CD4-positive, alpha-beta T cell treated with Interleukin-4 for 1 hour (primary cell): ENCODE data around the gene DHRS12.

Experiments
- DNase-seq, 2 donors: peaks; one replicate each; pipeline ENCODE4 v3.0.0-alpha.2; 2020 to 2022

The DHRS12 gene

DNA sequence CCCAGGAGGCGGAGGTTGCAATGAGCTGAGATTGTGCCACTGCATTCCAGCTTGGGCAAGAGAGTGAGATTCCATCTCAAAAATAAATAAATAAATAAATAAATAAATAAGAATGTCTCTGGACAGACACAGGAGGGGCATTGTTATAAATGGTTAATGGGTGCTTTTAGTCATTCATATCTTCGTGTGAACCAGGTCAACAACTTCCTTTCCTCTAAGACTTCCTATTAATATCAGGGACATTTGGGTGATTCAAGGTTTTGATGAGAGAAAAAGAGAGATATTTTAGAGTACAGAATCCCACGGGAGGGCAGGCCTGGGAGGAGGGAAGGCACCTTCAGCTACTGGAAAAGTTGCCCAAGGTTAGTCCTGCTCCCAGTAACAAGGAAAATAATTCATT is 23.9 kb downstream of the DHRS12 start:
- DNase-seq, result no peak

DNA sequence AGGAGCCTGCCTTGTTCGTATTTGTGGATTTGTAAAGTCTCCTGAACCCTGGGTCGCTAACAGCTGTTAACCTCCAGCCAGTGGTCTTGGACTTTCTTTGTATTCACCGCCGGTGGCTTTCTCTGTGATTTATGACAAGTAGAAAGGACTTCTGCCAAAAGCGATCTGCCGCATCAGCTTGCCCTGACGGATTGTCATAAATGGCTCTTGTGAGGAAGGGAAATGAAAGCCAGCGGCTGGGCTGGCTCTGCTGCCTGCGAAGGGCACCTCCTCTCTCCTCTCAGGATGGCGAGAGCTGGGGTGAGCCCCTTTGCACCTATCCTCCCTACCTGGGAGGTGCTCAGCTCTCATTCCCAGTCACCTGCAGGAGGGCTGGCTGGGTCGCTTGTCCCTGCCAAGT is 25.6 kb downstream of the DHRS12 start:
- no peak for DNase-seq

DNA sequence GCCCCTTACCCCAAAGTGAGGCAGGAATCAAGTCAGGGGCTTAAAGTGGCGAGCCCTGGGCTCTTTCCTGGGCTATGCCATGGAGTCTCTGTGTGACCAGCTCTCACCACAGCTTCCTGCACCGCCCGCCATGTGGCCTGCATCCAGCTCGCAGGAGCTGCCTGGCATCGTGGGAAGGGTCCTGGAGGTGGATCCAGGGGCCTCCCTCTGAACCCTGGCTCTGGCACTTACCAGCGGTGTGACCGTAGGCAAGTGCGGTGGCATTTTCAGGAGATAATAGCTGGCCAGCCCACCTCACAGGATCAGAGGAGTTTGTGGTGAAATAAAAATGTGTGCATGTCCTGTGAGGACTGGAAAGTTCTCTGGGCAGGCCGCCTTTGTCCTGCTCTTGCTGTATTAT is 26.0 kb downstream of the DHRS12 start:
- DNase-seq, result no peak

DNA sequence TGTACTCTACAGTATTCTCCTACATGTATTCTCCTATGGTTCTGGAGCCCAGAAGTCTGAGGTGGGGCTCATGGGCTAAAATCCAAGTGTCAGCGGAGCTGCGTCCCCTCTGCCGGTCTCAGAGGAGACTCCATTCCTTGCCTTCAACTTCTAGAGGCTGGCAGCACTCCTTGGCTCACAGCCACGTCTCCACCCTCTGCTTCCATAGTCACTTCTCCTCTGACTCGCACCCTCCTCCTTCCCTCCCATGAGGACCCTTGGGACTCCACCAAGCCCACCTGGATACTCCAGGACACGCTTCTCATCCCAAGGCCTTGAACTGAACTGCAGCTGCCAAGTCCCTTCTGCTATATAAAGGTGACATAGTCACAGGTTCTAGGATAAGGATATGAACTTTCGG is 27.8 kb downstream of the DHRS12 start:
- DNase-seq, result no peak

DNA sequence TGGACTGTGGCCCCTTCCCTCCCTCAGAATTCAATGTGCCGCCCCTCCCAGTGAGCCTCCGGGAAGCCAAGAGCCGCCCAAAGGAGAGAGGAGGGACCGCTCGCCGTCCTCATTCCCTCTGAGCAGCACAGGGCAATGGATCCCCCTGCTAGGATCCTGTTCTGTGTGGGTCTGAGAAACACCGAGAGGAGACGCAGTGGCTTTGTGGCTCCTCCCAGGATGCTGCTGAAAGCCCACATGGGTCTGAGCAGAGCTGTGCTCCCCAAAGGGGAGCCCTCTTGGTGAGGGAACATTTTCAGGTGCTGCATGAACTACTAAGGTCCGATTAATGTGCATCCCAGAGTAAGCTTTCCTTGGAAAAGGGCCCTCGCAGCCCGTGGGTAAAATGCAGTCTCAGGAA is 30.4 kb downstream of the DHRS12 start:
- DNase-seq, result no peak

DNA sequence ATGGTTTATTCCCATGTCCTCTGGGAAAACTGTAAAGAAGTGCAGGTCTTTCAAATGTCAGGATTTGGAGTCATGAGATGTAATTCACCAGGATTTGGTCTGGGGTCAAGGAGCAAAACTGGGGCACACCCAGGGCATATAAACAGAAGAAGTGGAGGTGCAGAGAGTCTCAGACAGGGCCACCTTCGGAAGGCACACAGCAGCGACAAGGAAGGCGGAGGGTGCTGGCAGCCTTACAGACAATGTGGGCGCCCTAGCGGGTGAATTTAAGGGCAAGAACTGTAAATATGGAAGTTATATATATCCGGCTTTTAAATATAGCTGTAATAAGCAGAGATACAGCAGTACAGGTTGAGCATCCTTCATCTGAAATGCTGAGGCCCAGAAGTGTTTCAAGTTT is 31.2 kb downstream of the DHRS12 start:
- no peak for DNase-seq

DNA sequence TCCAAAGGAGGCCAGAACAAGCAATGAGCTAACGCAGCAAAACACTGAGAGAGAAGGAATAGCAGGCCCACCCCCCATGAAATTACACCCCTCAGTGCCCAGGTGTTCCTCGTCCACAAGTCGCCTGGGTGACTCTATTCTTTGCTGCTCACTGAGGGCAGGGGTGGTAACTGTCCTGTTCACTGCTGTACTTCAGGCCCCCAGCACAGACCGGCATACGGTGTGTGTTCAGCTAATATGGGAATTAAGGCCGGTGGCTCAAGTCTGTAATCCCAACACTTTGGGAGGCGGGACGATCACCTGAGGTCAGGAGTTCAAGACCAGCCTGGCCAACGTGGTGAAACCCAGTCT is 31.9 kb downstream of the DHRS12 start:
- no peak for DNase-seq

DNA sequence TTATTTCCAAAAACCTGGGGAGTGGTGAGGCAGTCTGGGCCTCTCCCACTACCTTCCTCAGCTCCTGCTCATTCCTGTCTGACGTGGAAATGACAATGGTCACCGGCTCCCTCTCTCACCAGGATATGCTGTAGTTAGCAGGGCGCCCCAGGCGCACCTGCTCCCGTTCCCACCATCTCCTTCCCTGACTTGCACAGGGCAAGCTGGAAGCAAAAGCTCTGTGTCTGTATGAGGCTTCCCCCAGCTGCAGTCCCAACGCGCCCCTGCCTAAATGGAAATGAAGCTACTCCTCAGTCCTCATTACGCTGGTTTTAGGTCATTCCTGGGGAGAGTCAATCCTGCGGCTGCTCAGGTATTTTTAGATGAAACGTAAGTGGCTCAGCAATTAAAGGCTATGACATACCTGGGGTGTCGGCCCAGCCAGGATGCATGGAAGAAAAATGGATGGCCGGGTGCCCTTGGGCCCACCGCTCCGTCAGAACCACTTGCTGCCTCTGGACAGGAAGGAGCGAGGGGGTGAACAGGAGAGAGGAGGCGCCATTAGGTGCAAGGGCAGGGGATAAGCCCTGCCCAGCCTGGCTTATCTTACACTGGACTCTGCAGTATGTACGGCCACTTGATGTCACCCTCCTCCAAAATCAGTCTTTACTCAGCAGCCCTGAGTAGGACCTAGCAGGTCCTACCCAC is 32.4 kb downstream of the DHRS12 start:
- no peak for DNase-seq

DNA sequence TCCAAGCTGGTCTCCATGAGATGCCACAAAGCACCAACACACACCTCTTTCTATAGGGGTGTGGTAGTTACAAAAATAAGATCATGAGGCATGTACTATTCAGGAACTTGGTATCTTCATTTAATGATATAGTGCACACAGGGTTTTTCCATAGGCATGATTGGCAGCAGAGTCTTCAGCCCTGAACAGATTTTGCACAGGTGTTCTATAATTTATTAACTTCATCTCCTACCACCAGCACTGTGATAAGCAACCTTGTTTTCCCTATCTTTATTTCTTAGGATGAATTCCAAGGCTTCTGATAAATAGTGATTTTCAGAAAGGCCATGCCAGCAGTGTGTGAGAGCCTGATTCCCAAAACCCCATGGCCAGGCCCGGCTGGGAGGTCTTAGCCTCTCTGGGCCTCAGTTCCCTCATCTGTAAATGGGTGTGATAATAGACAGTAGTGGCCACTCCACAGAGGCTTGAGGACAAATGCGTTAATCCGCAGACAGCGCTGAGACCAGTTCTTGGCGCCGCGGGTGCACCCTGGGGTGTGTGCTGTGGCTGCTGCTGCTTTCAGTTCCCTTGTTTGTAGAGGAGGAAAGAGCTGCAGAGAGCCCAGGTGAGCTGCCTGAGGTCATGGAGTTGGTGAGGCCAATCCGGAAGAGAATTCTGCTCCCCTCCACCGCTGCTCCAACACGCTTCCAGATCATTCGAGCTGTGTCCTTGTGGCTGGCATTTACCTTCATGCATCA is 33.1 kb downstream of the DHRS12 start:
- no peak for DNase-seq

DNA sequence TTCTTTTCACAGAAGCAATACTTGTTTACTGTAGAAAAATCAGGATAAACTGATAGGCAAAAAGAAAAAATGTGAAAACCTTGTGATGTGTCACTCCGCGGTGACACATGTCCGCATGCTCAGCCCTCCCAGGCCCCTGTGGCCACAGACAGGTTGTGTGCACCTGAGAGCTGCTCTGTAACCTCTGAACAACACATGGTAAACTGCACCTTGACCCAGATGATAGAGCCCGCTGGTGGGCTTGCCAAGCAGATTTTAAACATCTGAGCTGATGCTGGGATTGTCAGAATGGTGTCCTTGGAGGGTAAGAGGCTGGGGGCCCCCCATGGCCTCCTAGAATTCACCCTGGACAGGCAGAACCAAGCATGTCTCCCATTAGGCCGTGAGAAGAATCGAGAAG is 33.8 kb downstream of the DHRS12 start:
- DNase-seq, result no peak

DNA sequence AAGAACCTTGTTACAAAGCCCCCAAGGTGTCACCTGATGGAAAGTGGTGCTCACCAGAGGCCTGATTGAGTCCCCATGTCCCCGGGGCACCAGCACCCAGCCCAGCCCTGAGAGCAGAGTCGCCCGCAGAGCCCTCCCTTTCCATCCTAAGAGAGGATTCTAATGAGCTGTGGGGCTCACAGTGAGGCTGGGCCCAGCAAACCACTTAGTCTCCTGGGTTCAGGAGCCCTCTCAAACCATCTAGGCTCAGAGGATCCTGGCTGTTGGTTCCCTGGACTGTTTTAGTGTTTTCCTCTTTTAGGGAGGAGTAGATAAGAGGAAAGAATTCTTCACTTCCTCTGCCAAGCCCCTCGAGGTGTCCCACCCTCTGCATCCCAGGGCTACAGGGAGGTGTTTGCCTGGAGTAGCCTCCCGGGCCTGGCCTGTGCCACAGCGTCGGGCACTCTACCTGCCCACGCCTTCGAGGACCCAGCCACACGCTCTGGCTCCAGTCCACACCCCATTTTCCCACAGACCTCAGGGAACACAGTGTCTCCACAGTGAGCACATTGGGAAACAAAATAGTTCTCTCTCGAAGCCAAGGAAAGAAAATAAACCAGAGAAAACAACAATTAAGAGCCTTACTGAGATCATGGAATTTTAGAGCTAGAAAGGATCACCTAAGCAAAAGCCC is 34.4 kb downstream of the DHRS12 start:
- no peak for DNase-seq

DNA sequence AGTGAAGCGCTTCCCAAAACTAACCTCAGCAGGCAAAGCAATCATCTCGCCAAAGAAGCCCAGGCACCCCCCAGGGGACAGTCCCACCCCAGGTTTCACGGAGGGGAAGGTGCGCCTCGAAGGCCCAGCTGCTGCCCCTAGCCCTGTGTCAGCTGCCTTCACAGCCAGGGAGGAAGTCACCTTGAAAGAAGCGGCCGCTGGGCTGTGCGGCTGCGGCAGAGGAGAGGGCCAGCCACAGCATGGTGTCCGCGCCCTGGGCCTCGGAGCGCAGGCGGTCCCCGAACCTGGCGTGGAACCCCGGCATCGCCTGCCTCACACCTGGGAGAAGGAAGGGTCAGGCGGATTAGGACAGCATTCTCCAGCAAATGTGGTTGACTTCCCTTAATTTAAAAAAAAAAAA is 35.0 kb downstream of the DHRS12 start:
- no peak for DNase-seq

DNA sequence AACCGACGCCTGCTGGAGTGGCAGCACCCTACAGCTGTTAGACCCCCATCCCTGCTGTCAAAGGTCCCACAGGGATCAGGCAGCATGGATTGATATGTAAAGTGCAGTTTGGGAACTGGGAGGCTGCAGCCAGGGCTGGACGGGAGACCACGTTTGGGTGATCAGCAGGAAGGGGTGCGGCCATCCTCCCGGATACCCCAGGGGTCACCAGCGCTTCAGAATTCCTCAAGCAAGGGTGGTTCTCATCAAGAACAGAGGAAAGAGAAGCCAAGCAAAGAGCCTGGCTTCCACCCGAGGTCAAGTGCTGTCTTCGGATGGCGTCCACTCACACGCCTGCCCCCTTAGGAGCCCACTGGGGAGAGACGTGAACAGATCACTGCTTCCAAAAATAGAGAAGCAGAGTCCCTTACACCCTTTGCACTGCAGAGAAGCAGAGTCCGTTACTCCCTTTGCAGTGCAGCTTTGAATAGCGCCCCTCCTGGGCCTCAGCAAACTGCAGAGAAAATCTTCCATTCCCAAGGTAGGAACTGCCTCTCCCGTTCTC is 35.5 kb downstream of the DHRS12 start:
- DNase-seq, result no peak

DNA sequence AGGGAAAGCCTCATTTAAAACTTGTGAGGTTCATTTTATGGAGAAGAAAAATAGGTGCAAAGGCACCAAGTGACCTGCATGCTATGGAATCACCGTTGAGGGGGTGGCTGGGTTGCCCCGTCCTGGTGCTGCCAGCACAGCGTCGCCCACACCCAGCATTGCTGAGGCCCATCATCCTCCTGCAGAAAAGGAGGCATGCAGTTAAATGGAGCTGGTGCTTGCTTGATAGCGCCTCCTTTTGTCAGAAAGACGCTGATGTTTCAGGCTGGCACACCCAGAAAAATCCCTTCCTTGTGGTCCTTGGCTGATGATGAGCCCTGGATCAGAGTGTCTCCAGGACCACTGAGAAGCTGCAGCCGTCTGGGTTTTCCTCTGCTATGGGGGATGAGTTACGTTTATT is 36.9 kb downstream of the DHRS12 start:
- DNase-seq, result no peak

DNA sequence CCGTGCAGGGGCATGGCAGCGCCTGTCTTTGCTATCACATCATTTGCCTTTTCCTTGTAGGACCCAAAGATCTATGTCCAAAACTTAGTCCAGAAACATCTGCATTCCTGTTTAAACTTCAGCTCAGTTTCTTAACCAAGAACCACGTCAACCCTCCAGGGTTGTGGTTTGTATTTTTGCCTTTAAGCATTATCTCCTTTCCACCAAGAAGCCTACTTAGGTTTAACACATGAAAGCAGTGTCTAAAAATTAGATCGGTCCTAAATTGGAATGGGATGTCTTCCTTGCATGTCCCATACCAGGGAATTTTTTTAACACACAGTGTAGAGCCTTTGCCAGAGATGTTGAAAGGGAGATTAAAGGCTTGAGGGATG is 38.8 kb downstream of the DHRS12 start:
- DNase-seq, result no peak

DNA sequence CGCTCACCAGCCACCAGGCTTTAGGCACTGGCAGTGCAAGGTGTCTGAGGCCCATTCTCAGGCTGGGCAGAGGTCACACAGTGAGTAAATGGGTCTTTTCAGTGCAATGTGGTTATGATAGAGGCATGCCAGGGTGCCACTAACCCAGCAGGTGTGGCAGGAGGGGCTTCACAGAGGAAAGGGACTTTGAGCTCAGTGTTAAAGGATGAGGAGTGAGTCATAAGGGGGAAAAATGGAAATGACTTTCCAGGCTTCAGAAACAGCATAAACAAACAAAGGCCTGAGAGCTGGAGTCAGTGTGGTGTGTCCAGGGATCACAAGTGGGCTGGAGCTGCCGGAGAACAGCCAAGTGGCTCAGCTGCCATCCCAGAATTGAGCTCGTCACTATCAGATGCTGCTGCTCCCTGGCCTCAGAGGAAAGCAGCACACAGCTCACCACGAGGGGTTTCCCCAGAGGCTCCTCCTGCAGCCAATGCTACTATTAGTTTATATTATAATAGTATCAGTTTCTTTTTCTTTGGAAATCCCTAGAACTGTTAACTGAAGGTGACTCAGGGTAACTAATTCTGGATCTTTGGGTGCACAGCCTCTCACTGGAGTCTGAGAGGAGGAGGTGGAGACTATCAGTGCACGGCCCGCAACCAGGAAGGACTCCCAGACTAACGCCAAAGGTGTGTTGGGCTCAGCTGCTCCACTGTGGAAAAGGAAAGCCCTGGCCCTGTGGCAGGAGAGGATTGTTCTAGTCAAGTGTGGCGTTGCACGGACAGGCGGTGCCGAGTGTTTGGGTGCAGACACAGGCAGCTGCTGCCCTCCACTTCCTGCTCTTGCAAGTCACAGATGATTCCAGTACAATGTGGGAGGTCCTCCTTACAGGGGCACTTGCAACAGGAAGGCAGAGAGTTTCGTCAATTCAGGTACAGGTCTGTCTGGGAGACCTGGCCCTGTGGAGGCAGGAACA is 39.5 kb downstream of the DHRS12 start:
- peak; percentile 59 to 71 for DNase-seq

DNA sequence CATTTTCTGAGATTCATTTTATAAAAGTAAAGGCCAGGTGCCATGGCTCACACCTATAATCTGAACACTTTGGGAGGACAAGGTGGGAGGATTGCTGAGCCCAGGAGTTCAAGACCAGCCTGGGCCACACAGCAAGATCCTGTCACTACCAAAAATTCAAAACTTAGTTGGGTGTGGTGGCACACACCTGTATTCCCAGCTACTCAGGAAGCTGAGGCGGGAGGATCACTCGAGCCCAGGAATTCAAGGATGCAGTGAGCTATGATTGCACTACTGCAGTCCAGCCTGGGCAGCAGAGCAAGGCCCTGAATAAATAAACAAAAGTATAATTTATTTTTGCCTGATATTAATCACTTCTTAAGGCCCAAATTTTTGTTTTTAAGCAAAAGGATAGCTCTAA is 40.5 kb downstream of the DHRS12 start:
- DNase-seq, result no peak

DNA sequence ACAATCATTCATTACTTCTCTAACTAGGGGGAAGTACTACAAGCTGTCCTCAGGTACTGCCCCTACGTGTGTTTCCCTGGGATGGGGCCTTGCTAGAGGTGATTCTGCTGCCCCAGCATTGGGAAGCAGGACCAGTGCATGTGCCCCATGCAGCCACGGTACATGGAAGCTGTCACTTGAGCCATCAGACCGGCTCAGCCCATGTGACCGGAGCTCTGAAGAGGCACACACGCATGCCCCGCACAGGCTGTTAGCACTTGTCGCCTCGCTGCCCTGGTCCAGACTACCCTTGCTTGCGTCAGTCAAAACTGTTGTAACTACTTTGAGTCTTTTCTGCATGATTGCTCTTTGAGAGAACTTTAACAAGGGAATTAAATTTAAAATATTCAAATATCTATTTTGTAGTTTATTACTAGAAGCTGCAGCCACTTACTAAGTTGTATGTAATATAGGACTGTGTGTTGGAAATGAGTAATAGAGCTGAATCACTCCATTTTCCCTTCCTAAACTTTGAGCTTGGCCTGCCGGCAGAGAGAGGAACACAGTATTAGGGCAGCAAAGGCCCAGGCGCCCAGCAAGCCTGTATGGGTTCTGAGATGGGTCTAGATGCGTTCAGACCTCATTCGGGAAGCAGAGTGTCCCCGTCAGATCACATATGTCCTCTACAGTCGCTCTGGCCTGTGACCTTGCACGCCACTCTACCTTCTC is 42.2 kb downstream of the DHRS12 start:
- no peak for DNase-seq

DNA sequence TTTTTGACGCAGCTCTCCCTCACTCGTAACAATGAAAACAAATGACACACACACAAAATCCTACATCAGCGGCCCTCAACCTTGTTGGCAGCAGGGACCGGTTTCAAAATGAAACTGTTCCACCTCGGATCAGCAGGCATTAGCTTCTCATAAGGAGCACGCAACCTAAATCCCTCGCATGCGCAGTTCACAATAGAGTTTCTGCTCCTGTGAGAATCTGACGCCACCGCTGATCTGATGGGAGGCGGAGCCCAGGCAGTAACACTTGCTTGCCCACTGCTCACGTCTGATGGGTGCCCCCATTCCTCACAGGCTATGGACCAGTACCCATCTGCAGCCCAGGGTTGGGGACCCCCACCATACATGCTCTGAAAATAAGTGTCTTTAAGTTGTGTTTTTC is 43.4 kb downstream of the DHRS12 start:
- no peak for DNase-seq

DNA sequence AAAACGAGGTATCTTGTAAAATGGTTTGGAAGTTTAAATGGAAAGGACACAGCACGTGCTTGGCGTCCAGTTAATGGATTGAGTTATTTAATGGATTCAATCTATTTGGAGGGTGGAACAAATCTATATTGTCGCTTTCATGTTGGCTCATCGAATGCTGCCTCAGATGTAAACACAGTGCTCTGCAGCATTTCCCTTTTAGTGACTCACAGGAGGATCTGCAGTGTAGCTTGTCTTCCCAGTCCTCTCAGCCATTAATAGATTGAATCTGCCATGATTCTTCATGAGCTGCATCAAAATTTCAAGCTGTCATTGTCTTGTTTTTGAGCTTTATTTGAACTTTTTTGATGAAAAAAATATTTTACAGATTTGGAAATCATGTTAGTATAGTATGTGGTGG is 44.7 kb downstream of the DHRS12 start:
- DNase-seq, result no peak

DNA sequence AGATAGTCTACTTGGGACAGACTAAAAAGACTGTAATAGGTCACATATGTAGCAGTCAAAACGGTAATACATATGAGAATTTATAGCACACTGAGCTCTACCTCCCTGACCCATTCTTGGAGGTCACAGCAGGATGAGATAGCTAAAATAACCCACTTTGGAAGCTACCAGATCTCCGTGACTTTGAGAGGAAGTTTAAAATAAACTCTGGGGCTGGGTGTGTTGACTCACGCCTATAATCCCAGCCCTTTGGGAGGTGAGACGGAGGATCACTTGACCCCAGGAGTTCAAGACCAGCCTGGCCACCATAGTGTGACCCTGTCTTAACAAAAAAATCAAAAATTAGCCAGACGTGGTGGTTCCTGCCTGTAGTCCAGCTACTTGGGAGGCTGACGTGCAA is 45.3 kb downstream of the DHRS12 start:
- no peak for DNase-seq

DNA sequence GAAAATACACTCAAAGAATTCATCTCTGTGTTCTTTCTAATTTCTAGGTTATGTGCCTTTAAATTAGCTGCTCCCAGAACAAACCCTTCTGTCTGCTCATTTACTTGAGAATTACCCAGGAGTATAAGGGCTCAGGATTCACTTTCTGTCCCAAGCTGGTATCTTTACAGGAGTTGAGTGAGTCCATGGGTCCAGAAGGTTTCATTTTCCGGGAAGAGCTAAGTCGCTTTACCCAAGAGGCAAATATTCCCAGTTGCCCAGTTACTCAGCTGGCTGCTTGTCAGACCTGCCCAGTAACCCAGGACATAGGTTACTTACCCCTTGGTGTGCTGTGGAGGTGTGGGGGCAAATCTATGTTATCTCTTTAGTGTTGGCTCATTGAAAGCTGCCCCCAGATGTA is 47.3 kb downstream of the DHRS12 start:
- no peak for DNase-seq
